Measurements from ENCODE around the gene GRM7.

GRM7 gene

DNA sequence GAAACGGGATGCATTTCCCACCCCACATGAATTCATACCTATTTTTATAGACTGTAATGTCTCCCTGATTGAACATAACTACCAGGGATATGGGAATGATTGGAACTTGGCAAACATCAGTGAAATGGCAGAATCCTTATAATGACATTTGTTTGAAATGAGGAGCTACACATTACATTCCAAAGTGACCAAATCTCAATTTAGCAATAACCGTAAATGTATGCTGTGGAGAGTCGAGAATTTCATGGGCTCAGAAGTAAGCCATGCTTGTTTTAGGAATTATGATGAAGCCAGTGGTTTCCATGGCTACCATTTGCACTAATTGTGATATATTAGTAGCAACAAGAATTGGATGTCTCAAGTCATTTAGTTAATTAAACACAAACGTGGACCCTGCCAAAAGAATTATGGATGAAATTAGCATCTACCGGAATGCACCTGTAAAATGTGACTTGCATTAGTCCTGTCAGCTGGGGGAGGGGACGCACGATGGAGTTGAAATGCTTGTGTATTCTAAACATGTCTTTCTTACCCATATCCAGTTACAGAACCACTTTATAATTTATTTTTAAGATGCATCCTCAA, 760.2 kb downstream of the GRM7 start:
- no peaks in the 10 kb centered on the region for H3K79me2 ChIP-seq (ENCODE audit: low read length)
- no peak for TF ChIP-seq EZH2phosphoT487 (IDR thresholded peaks at IDR 0.05; ENCODE audit: low read depth)
- TF ChIP-seq, protein P1, sequence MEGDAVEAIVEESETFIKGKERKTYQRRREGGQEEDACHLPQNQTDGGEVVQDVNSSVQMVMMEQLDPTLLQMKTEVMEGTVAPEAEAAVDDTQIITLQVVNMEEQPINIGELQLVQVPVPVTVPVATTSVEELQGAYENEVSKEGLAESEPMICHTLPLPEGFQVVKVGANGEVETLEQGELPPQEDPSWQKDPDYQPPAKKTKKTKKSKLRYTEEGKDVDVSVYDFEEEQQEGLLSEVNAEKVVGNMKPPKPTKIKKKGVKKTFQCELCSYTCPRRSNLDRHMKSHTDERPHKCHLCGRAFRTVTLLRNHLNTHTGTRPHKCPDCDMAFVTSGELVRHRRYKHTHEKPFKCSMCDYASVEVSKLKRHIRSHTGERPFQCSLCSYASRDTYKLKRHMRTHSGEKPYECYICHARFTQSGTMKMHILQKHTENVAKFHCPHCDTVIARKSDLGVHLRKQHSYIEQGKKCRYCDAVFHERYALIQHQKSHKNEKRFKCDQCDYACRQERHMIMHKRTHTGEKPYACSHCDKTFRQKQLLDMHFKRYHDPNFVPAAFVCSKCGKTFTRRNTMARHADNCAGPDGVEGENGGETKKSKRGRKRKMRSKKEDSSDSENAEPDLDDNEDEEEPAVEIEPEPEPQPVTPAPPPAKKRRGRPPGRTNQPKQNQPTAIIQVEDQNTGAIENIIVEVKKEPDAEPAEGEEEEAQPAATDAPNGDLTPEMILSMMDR (IDR thresholded peaks at IDR 0.05; ENCODE audit: low read depth, low read length) = no peak
- H3K4me3 ChIP-seq (ENCODE audit: low read length) = no peak overlapping the region
- H3K27me3 ChIP-seq (ENCODE audit: low read depth, low read length) = no peaks in the 10 kb centered on the region
- H4K20me1 ChIP-seq (ENCODE audit: insufficient read depth, low read length) = no peaks in the 10 kb centered on the region
- H3K4me2 ChIP-seq (ENCODE audit: low read length) = no peak overlapping the region
- H3K27ac ChIP-seq (ENCODE audit: low read length) = no peak overlapping the region
- no peak overlapping the region for H2AFZ ChIP-seq (ENCODE audit: low read depth, low read length)
- H3K9me3 ChIP-seq (ENCODE audit: insufficient read depth, low read length) = no peaks in the 10 kb centered on the region
- H3K4me1 ChIP-seq (ENCODE audit: low read length) = no peaks in the 10 kb centered on the region
- no peak overlapping the region for H3K9ac ChIP-seq (ENCODE audit: low read length)
- H3K36me3 ChIP-seq (replicated peaks; ENCODE audit: low read depth, low read length) = no peaks in the 10 kb centered on the region

DNA sequence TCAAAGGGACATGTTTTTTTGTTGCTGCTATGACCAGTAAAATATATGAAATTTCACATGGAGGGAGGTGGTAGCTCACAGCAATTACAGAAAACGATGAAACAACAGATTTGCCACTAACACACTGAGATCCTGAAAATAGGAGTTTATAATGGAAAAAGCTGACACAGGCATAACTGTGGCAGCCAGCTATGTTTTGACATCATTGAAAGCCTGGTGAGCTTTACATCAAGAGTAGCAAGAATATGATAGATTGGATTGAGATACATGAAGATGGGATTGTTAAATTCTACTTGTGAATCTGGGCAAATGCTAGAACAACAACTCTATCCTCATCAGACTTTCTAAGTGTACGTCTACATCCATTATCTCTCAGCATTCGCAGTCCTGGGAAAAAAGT, 760.7 kb downstream of the GRM7 start:
- TF ChIP-seq EZH2phosphoT487 (IDR thresholded peaks at IDR 0.05; ENCODE audit: low read depth) = no peak
- TF ChIP-seq, protein P1 (IDR thresholded peaks at IDR 0.05; ENCODE audit: low read depth, low read length) = no peak
- no peaks in the 10 kb centered on the region for H3K4me1 ChIP-seq (ENCODE audit: low read length)

DNA sequence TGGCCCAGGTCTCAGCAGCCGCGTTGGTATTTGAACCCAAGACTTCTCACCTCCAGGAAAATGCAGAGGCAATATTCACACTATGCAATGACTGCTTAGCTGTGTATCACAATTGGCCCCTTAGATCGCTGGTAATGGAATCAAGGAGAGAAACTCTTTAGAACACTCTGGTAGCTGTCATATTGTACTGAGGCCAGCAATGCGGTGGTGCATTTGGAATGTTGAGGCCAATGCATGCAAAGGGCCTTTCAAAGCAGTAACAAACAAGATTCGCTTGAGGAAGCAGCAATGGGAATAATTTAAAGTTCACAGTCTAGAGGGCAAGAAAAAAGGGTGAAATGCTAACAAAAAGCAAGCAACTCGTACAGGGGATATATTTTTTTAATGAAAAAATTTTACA, 764.1 kb downstream of the GRM7 start:
- H3K4me3 ChIP-seq (ENCODE audit: low read length) = no peak overlapping the region

More for the DNA sequence above, 760.7 kb downstream of the GRM7 start:
- H3K36me3 ChIP-seq (replicated peaks; ENCODE audit: low read depth, low read length) = no peaks in the 10 kb centered on the region
- no peaks in the 10 kb centered on the region for H4K20me1 ChIP-seq (ENCODE audit: insufficient read depth, low read length)
- H3K4me3 ChIP-seq (ENCODE audit: low read length) = no peak overlapping the region
- H2AFZ ChIP-seq (ENCODE audit: low read depth, low read length) = no peak overlapping the region
- H3K27me3 ChIP-seq (ENCODE audit: low read depth, low read length) = no peaks in the 10 kb centered on the region
- H3K27ac ChIP-seq (ENCODE audit: low read length) = no peak overlapping the region
- no peaks in the 10 kb centered on the region for H3K79me2 ChIP-seq (ENCODE audit: low read length)
- H3K9me3 ChIP-seq (ENCODE audit: insufficient read depth, low read length) = no peaks in the 10 kb centered on the region
- no peak overlapping the region for H3K9ac ChIP-seq (ENCODE audit: low read length)
- H3K4me2 ChIP-seq (ENCODE audit: low read length) = no peak overlapping the region

DNA sequence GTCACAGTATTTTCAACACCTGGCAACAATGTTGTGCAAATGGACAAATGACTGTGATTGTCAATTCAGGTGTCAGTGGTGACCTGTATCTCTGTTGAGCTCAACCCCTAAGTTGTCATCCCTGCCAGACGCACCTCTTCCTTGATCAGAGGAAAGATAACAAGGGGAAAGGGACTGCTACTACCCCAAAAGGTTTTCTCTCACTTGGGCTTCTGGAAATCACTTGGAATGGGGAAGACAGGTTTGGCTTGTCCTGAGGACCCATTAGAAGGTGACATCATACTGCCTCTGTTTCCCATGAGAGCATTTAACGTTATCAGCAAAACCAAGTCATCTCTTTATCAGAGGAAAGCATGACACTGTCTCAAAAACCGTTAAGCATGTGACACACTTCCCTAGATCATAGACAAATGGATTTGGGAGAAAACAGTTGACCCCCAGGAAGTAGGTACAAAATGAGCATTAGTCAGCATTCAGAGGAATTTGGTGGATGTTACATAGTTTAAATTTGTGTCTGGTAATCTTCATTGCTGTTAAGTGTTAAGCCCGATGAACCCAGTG, 769.5 kb downstream of the GRM7 start:
- Histone ChIP-seq H3K27me3 (ENCODE audit: low read depth, low read length) (no peaks in the 10 kb centered on the region), H3K79me2 (ENCODE audit: low read length) (no peaks in the 10 kb centered on the region), H3K9ac (ENCODE audit: low read length) (no peak overlapping the region), H3K36me3 (replicated peaks; ENCODE audit: low read depth, low read length) (no peaks in the 10 kb centered on the region), H3K4me2 (ENCODE audit: low read length) (no peak overlapping the region), H3K4me3 (ENCODE audit: low read length) (no peak overlapping the region), H2AFZ (ENCODE audit: low read depth, low read length) (no peak overlapping the region), H4K20me1 (ENCODE audit: insufficient read depth, low read length) (no peaks in the 10 kb centered on the region), H3K9me3 (ENCODE audit: insufficient read depth, low read length) (no peaks in the 10 kb centered on the region), H3K27ac (ENCODE audit: low read length) (no peak overlapping the region), H3K4me1 (ENCODE audit: low read length) (no peaks in the 10 kb centered on the region)
- no peak for TF ChIP-seq EZH2phosphoT487 (IDR thresholded peaks at IDR 0.05; ENCODE audit: low read depth)
- TF ChIP-seq, protein P1 (IDR thresholded peaks at IDR 0.05; ENCODE audit: low read depth, low read length) = no peak

More for the DNA sequence above, 764.1 kb downstream of the GRM7 start:
- no peaks in the 10 kb centered on the region for H3K27me3 ChIP-seq (ENCODE audit: low read depth, low read length)
- H3K79me2 ChIP-seq (ENCODE audit: low read length) = no peaks in the 10 kb centered on the region
- no peak overlapping the region for H3K27ac ChIP-seq (ENCODE audit: low read length)
- no peaks in the 10 kb centered on the region for H3K4me1 ChIP-seq (ENCODE audit: low read length)
- no peak for TF ChIP-seq EZH2phosphoT487 (IDR thresholded peaks at IDR 0.05; ENCODE audit: low read depth)
- TF ChIP-seq, protein P1 (IDR thresholded peaks at IDR 0.05; ENCODE audit: low read depth, low read length) = no peak
- no peak overlapping the region for H2AFZ ChIP-seq (ENCODE audit: low read depth, low read length)
- no peaks in the 10 kb centered on the region for H3K36me3 ChIP-seq (replicated peaks; ENCODE audit: low read depth, low read length)
- no peak overlapping the region for H3K9ac ChIP-seq (ENCODE audit: low read length)
- no peak overlapping the region for H3K4me2 ChIP-seq (ENCODE audit: low read length)
- no peaks in the 10 kb centered on the region for H4K20me1 ChIP-seq (ENCODE audit: insufficient read depth, low read length)
- no peaks in the 10 kb centered on the region for H3K9me3 ChIP-seq (ENCODE audit: insufficient read depth, low read length)
